Activated CD4-positive, alpha-beta memory T cell treated with anti-CD3 and anti-CD28 coated beads, Interleukin-2, amount 10 ng/mL, durations not matched to agents 7 days and 5 days (primary cell): ENCODE data around the gene YIF1B. TPM values are rescaled to one million over a fixed set of nuclear protein-coding genes. Genes with fewer than 3 reads are reported as not detected.
A peak's percentile ranks its signal among the peaks of the same experiment; 100 is the strongest.

ENCODE experiments used
- CTCF ChIA-PET: fragments of 350-600 bp; sonication (Branson Sonifier 250); formaldehyde crosslinking; loops from one replicate; lab custom pipeline; 2021; ENCODE audit warnings: antibody characterized with exemption, inconsistent platforms; lab: Charles Lee
- POLR2A ChIA-PET: fragments of 350-600 bp; sonication (Branson Sonifier 250); formaldehyde crosslinking; loops from one replicate; lab custom pipeline; 2021; ENCODE audit warnings: antibody characterized with exemption; lab: Charles Lee
- DNase-seq: peaks from one replicate; pipeline ENCODE4 v3.0.0-alpha.2; 2020
- H3K27ac Mint-ChIP-seq: one replicate; pipeline ENCODE4 v1.8.0; 2021; ENCODE audit warnings: mild to moderate bottlenecking, mixed read lengths
- H3K27me3 Mint-ChIP-seq: one replicate; pipeline ENCODE4 v1.8.0; 2021; ENCODE audit warnings: mixed read lengths
- H3K36me3 Mint-ChIP-seq: one replicate; pipeline ENCODE4 v1.8.0; 2021; ENCODE audit warnings: low read depth, mixed read lengths
- H3K4me1 Mint-ChIP-seq: one replicate; pipeline ENCODE4 v1.8.0; 2021; ENCODE audit warnings: mixed read lengths
- H3K4me3 Mint-ChIP-seq: one replicate; pipeline ENCODE4 v1.8.0; 2021; ENCODE audit warnings: mild to moderate bottlenecking, mixed read lengths
- H3K9me3 Mint-ChIP-seq: one replicate; pipeline ENCODE4 v1.8.0; 2021; ENCODE audit warnings: mixed read lengths
- total RNA-seq, 2 experiments: library from RNA; stranded (reverse); gene quantifications; one replicate each; pipeline ENCODE4 v1.2.3, GENCODE V29; 2021

Gene YIF1B
- total RNA-seq, 2 experiments from 2014 or later: 75.4 to 76.1 TPM

GRCh38 chr19:38326591-38326990, 10.8 kb upstream of the YIF1B start:
- Mint-ChIP-seq H3K4me1 (peaks cover 11% of the 10 kb centered on the region), H3K4me3 (no peak overlapping the region), H3K27ac (no peak overlapping the region), H3K9me3 (no peaks in the 10 kb centered on the region), H3K36me3 (peaks cover 34% of the 10 kb centered on the region), H3K27me3 (no peaks in the 10 kb centered on the region)
- ChIA-PET POLR2A (interaction anchor here (1.0 kb wide), 1 partner anchor 87 kb away, joined by 3 read pairs; no protein-coding TSS in a partner anchor), CTCF (no interaction called here)
- no peak for DNase-seq

GRCh38 chr19:38324431-38324830, 8.7 kb upstream of the YIF1B start:
- Mint-ChIP-seq H3K4me3 (no peak overlapping the region), H3K4me1 (peaks cover 24% of the 10 kb centered on the region), H3K27me3 (no peaks in the 10 kb centered on the region), H3K9me3 (no peaks in the 10 kb centered on the region), H3K27ac (no peak overlapping the region), H3K36me3 (peaks cover 31% of the 10 kb centered on the region)
- POLR2A ChIA-PET: no interaction called here
- CTCF ChIA-PET: no interaction called here
- no peak for DNase-seq

GRCh38 chr19:38323291-38323690, 7.5 kb upstream of the YIF1B start:
- no peaks in the 10 kb centered on the region for H3K27me3 Mint-ChIP-seq
- H3K4me1 Mint-ChIP-seq: peaks cover 35% of the 10 kb centered on the region
- H3K9me3 Mint-ChIP-seq: no peaks in the 10 kb centered on the region
- POLR2A ChIA-PET: no interaction called here
- CTCF ChIA-PET: no interaction called here
- H3K4me3 Mint-ChIP-seq: no peak overlapping the region
- H3K27ac Mint-ChIP-seq: no peak overlapping the region
- no peak for DNase-seq
- peaks cover 29% of the 10 kb centered on the region for H3K36me3 Mint-ChIP-seq

GRCh38 chr19:38321646-38322196, 6.0 kb upstream of the YIF1B start:
- no peak for DNase-seq
- H3K27ac Mint-ChIP-seq: no peak overlapping the region
- peaks cover 16% of the 10 kb centered on the region for H3K36me3 Mint-ChIP-seq
- ChIA-PET POLR2A (no interaction called here), CTCF (interaction anchor here (1.1 to 1.4 kb wide), 2 partner anchors 14 to 419 kb away, joined by 3 to 4 read pairs; partner anchors contain the start of gene CATSPERG)
- H3K4me1 Mint-ChIP-seq: peaks cover 47% of the 10 kb centered on the region
- H3K9me3 Mint-ChIP-seq: no peaks in the 10 kb centered on the region
- peak overlapping the region; percentile 81 for H3K4me3 Mint-ChIP-seq
- H3K27me3 Mint-ChIP-seq: no peaks in the 10 kb centered on the region

- peak overlapping the region; percentile 81 for H3K4me3 Mint-ChIP-seq
- no peak overlapping the region for H3K27ac Mint-ChIP-seq
- H3K4me1 Mint-ChIP-seq: peaks cover 54% of the 10 kb centered on the region
- ChIA-PET CTCF (interaction anchor here (1.1 kb wide), 1 partner anchor 15 kb away, joined by 4 read pairs; the partner anchor contains the start of gene CATSPERG), POLR2A (no interaction called here)
- no peaks in the 10 kb centered on the region for H3K27me3 Mint-ChIP-seq
- peaks cover 12% of the 10 kb centered on the region for H3K36me3 Mint-ChIP-seq
- no peak for DNase-seq
- no peaks in the 10 kb centered on the region for H3K9me3 Mint-ChIP-seq
Measured at GRCh38 chr19:38320969-38321339, 5.2 kb upstream of the YIF1B start.

GRCh38 chr19:38319421-38320258, 3.9 kb upstream of the YIF1B start, which contains the start of gene KCNK6:
Gene KCNK6, plus strand, starts transcription at chr19:38319845. Its CDS starts 106 bp downstream, at chr19:38319951.
- Mint-ChIP-seq H3K27ac (peak within 1 kb of the TSS; percentile 59), H3K4me1 (peaks cover 61% of the 10 kb centered on the region), H3K36me3 (peaks cover 3% of the 10 kb centered on the region), H3K9me3 (no peaks in the 10 kb centered on the region), H3K4me3 (peak within 1 kb of the TSS; percentile 81), H3K27me3 (no peaks in the 10 kb centered on the region)
- POLR2A ChIA-PET: no interaction called here
- CTCF ChIA-PET: interaction anchor here (0.5 to 1.8 kb wide), 6 partner anchors 15 to 417 kb away, joined by 3 to 9 read pairs (median 4); partner anchors contain the start of genes CATSPERG and PSMD8
- peak; percentile 56 for DNase-seq

- Mint-ChIP-seq H3K27me3 (no peaks in the 10 kb centered on the region), H3K27ac (peak overlapping the region; percentile 59), H3K4me1 (peaks cover 66% of the 10 kb centered on the region), H3K36me3 (peaks cover 3% of the 10 kb centered on the region), H3K9me3 (no peaks in the 10 kb centered on the region), H3K4me3 (peak overlapping the region; percentile 81)
- POLR2A ChIA-PET: no interaction called here
- DNase-seq: no peak
- CTCF ChIA-PET: interaction anchor here (1.2 to 1.8 kb wide), 5 partner anchors 16 to 612 kb away, joined by 4 to 9 read pairs (median 4); partner anchors contain the start of genes CATSPERG, MRPS12, PSMD8 and SARS2
Measured at GRCh38 chr19:38318660-38319059, 2.9 kb upstream of the YIF1B start.

- ChIA-PET POLR2A (interaction anchor here (0.6 to 1.1 kb wide), 2 partner anchors 19 to 525 kb away, joined by 4 read pairs; partner anchors contain the start of gene CATSPERG), CTCF (interaction anchor here (0.6 to 1.2 kb wide), 2 partner anchors 77 to 613 kb away, joined by 4 read pairs; partner anchors contain the start of genes MRPS12 and SARS2)
- peak overlapping the region; percentile 91 for H3K4me3 Mint-ChIP-seq
- no peaks in the 10 kb centered on the region for H3K36me3 Mint-ChIP-seq
- DNase-seq: peak; percentile 59
- H3K27ac Mint-ChIP-seq: peak overlapping the region; percentile 96
- no peaks in the 10 kb centered on the region for H3K27me3 Mint-ChIP-seq
- H3K9me3 Mint-ChIP-seq: no peaks in the 10 kb centered on the region
- peaks cover 67% of the 10 kb centered on the region for H3K4me1 Mint-ChIP-seq
Measured at GRCh38 chr19:38317104-38317612, 1.4 kb upstream of the YIF1B start.

GRCh38 chr19:38316477-38317067, 825 bp upstream of the YIF1B start:
- Mint-ChIP-seq H3K27me3 (no peaks in the 10 kb centered on the region), H3K4me1 (peaks cover 61% of the 10 kb centered on the region), H3K4me3 (peak overlapping the region; percentile 91), H3K27ac (peak overlapping the region; percentile 96), H3K36me3 (no peaks in the 10 kb centered on the region), H3K9me3 (no peaks in the 10 kb centered on the region)
- POLR2A ChIA-PET: interaction anchor here (0.6 to 1.1 kb wide), 2 partner anchors 20 to 526 kb away, joined by 4 read pairs; partner anchors contain the start of gene CATSPERG
- DNase-seq: no peak
- CTCF ChIA-PET: interaction anchor here (0.6 kb wide), 1 partner anchor 76 kb away, joined by 4 read pairs; no protein-coding TSS in a partner anchor

- no peaks in the 10 kb centered on the region for H3K27me3 Mint-ChIP-seq
- H3K27ac Mint-ChIP-seq: no peak overlapping the region
- peaks cover 24% of the 10 kb centered on the region for H3K4me1 Mint-ChIP-seq
- ChIA-PET CTCF (no interaction called here), POLR2A (no interaction called here)
- DNase-seq: no peak
- H3K36me3 Mint-ChIP-seq: peaks cover 22% of the 10 kb centered on the region
- no peak overlapping the region for H3K4me3 Mint-ChIP-seq
- H3K9me3 Mint-ChIP-seq: no peaks in the 10 kb centered on the region
Measured at GRCh38 chr19:38310986-38311385, 4.8 kb downstream of the YIF1B start.

- peaks cover 21% of the 10 kb centered on the region for H3K4me1 Mint-ChIP-seq
- H3K9me3 Mint-ChIP-seq: no peaks in the 10 kb centered on the region
- ChIA-PET POLR2A (no interaction called here), CTCF (no interaction called here)
- H3K4me3 Mint-ChIP-seq: no peak overlapping the region
- no peak for DNase-seq
- H3K36me3 Mint-ChIP-seq: peaks cover 22% of the 10 kb centered on the region
- no peaks in the 10 kb centered on the region for H3K27me3 Mint-ChIP-seq
- H3K27ac Mint-ChIP-seq: no peak overlapping the region
Measured at GRCh38 chr19:38310279-38310670, 5.5 kb downstream of the YIF1B start.

GRCh38 chr19:38309615-38310278, 6.0 kb downstream of the YIF1B start:
- Mint-ChIP-seq H3K36me3 (peaks cover 22% of the 10 kb centered on the region), H3K4me1 (peaks cover 17% of the 10 kb centered on the region), H3K4me3 (no peak overlapping the region), H3K9me3 (no peaks in the 10 kb centered on the region), H3K27ac (no peak overlapping the region), H3K27me3 (no peaks in the 10 kb centered on the region)
- ChIA-PET CTCF (no interaction called here), POLR2A (no interaction called here)
- DNase-seq: no peak
